ENCODE results near the gene CDH4.

DNA sequence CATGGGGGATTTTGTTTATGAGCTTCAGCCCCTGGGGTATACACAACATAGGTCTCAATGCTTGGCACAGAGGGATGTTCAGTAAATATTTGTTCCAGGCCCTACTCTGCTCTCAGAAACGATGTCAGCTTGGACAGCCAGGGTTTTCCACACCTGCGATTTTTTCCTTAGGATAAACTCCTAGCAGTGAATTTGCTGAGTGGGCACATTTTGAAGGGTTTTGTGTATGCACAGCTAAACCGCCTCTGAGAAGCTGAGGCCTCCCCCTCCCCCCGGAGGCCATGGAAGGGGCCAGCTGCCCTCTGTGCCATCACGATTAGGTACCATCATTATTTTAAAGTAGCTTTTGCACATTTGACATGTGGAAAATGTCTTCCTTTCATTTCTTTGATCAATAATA lies 614.1 kb downstream of the CDH4 start:
- TF ChIP-seq, protein P1, sequence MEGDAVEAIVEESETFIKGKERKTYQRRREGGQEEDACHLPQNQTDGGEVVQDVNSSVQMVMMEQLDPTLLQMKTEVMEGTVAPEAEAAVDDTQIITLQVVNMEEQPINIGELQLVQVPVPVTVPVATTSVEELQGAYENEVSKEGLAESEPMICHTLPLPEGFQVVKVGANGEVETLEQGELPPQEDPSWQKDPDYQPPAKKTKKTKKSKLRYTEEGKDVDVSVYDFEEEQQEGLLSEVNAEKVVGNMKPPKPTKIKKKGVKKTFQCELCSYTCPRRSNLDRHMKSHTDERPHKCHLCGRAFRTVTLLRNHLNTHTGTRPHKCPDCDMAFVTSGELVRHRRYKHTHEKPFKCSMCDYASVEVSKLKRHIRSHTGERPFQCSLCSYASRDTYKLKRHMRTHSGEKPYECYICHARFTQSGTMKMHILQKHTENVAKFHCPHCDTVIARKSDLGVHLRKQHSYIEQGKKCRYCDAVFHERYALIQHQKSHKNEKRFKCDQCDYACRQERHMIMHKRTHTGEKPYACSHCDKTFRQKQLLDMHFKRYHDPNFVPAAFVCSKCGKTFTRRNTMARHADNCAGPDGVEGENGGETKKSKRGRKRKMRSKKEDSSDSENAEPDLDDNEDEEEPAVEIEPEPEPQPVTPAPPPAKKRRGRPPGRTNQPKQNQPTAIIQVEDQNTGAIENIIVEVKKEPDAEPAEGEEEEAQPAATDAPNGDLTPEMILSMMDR (IDR thresholded peaks at IDR 0.05), result no peak
- TF ChIP-seq EZH2phosphoT487 (IDR thresholded peaks at IDR 0.05), result no peak
- no peak for TF ChIP-seq EZH2 (IDR thresholded peaks at IDR 0.05)

Data from neural progenitor cell (in vitro differentiated cells).